K562 (cell line): Measurements from ENCODE around the gene SCYL3. TPM values are rescaled to one million over a fixed set of nuclear protein-coding genes. Genes with fewer than 3 reads are reported as not detected.

Experiments
- HMG20B ChIP-seq: fragments of 250-450 bp; sonication (Bioruptor Pico); IDR thresholded peaks from 2 replicates; pipeline ENCODE4 v1.5.0; 2021; ENCODE audit warnings: mild to moderate bottlenecking
- MYBL2 ChIP-seq, 2 experiments: fragments of 450-650 bp in 1 of 2; sonication (generic) in 1 of 2; formaldehyde crosslinking in 1 of 2; IDR thresholded peaks; 2 replicates each; pipeline versions ENCODE4 v1.6.1 to v1.8.1; 2017 to 2022; ENCODE audit warnings: borderline replicate concordance in 1 of 2, inconsistent platforms in 1 of 2, low read depth in 1 of 2, mild to moderate bottlenecking in 1 of 2, missing genetic modification reagents in 1 of 2, moderate library complexity in 1 of 2
- ZNF584 ChIP-seq: fragments of 200-800 bp; sonication (Bioruptor generic); IDR thresholded peaks from 2 replicates; pipeline ENCODE4 v1.6.1; 2016; ENCODE audit warnings: low read depth, mild to moderate bottlenecking, missing genetic modification characterization, missing compliant biosample characterization
- polyA plus RNA-seq, 8 experiments: library from polyadenylated mRNA; depleted of rRNA in 4 of 8; stranded (reverse) in 5 of 8; unstranded in 3 of 8; fragments of >200 nt; fragmentation: Nextera tagmentation in 2 of 8; fragmentation: Illumina TruSeq in 1 of 8; extraction: Ambion mirVana in 2 of 8; extraction: Trizol in 1 of 8; gene quantifications; 2 replicates each; pipeline versions ENCODE4 v1.2.1 to v1.2.3, GENCODE V29; 2011 to 2014; ENCODE audit warnings: inconsistent platforms in 1 of 8, missing spikeins in 1 of 8
- total RNA-seq, 7 experiments: library from RNA; depleted of rRNA in 6 of 7; stranded (reverse); fragments of >200 nt in 6 of 7; fragmentation: Illumina TruSeq in 2 of 7; extraction: Trizol in 2 of 7; gene quantifications; 2 replicates each; pipeline versions ENCODE4 v1.2.1 to v1.2.3, GENCODE V29; 2011 to 2021; ENCODE audit warnings: low replicate concordance in 1 of 7
- TF ChIP-seq, protein P1 (sequence below): fragments of 250-450 bp; sonication (Bioruptor Pico); IDR thresholded peaks from 2 replicates; pipeline ENCODE4 v1.4.0; 2020
- TF ChIP-seq, protein P2 (sequence below): fragments of 450-650 bp; formaldehyde crosslinking; IDR thresholded peaks from 2 replicates; pipeline ENCODE4 v1.4.0; 2022; ENCODE audit warnings: missing genetic modification characterization

The SCYL3 gene
- total and polyA plus RNA-seq, 9 of the 15 experiments (the other 6 are each of a cell fraction or from before 2014, with no cell fraction given) = 3.6 to 11.4 (median 7.1) TPM

- TF ChIP-seq, protein P1, sequence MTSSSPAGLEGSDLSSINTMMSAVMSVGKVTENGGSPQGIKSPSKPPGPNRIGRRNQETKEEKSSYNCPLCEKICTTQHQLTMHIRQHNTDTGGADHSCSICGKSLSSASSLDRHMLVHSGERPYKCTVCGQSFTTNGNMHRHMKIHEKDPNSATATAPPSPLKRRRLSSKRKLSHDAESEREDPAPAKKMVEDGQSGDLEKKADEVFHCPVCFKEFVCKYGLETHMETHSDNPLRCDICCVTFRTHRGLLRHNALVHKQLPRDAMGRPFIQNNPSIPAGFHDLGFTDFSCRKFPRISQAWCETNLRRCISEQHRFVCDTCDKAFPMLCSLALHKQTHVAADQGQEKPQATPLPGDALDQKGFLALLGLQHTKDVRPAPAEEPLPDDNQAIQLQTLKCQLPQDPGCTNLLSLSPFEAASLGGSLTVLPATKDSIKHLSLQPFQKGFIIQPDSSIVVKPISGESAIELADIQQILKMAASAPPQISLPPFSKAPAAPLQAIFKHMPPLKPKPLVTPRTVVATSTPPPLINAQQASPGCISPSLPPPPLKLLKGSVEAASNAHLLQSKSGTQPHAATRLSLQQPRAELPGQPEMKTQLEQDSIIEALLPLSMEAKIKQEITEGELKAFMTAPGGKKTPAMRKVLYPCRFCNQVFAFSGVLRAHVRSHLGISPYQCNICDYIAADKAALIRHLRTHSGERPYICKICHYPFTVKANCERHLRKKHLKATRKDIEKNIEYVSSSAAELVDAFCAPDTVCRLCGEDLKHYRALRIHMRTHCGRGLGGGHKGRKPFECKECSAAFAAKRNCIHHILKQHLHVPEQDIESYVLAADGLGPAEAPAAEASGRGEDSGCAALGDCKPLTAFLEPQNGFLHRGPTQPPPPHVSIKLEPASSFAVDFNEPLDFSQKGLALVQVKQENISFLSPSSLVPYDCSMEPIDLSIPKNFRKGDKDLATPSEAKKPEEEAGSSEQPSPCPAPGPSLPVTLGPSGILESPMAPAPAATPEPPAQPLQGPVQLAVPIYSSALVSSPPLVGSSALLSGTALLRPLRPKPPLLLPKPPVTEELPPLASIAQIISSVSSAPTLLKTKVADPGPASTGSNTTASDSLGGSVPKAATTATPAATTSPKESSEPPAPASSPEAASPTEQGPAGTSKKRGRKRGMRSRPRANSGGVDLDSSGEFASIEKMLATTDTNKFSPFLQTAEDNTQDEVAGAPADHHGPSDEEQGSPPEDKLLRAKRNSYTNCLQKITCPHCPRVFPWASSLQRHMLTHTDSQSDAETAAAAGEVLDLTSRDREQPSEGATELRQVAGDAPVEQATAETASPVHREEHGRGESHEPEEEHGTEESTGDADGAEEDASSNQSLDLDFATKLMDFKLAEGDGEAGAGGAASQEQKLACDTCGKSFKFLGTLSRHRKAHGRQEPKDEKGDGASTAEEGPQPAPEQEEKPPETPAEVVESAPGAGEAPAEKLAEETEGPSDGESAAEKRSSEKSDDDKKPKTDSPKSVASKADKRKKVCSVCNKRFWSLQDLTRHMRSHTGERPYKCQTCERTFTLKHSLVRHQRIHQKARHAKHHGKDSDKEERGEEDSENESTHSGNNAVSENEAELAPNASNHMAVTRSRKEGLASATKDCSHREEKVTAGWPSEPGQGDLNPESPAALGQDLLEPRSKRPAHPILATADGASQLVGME (CRISPR knock-in tag) = no peak
- TF ChIP-seq HMG20B (CRISPR knock-in tag) (no peak), MYBL2 (IDR thresholded peaks at IDR 0.05; ENCODE audit: low read depth) (no peak), MYBL2 (CRISPR knock-in tag; IDR thresholded peaks at IDR 0.05; ENCODE audit: borderline replicate concordance) (no peak), ZNF584 (no peak)
- TF ChIP-seq, protein P2, sequence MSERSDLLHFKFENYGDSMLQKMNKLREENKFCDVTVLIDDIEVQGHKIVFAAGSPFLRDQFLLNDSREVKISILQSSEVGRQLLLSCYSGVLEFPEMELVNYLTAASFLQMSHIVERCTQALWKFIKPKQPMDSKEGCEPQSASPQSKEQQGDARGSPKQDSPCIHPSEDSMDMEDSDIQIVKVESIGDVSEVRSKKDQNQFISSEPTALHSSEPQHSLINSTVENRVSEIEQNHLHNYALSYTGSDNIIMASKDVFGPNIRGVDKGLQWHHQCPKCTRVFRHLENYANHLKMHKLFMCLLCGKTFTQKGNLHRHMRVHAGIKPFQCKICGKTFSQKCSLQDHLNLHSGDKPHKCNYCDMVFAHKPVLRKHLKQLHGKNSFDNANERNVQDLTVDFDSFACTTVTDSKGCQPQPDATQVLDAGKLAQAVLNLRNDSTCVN = no peak
Observed at GRCh38 chr1:169860187-169860586, 33.5 kb downstream of the SCYL3 start (continued).
